Measurements from ENCODE around the gene GOLGA3.
A peak's percentile ranks its signal among the peaks of the same experiment; 100 is the strongest.
"Not testable (repeated sequence)": the region's sequence is repeated elsewhere in the genome, so short reads cannot be mapped to it uniquely, and the experiment has no call there.

GOLGA3 gene

GRCh38 chr12:132798836-132799235, 29.8 kb downstream of the GOLGA3 start:
- no peak overlapping the region for H3K4me3 Mint-ChIP-seq
- H3K4me1 Mint-ChIP-seq: no peaks in the 10 kb centered on the region
- no peaks in the 10 kb centered on the region for H3K27me3 Mint-ChIP-seq (ENCODE audit: low read depth, poor library complexity)
- H3K27ac Mint-ChIP-seq: no peak overlapping the region
- TF ChIP-seq, protein P1, sequence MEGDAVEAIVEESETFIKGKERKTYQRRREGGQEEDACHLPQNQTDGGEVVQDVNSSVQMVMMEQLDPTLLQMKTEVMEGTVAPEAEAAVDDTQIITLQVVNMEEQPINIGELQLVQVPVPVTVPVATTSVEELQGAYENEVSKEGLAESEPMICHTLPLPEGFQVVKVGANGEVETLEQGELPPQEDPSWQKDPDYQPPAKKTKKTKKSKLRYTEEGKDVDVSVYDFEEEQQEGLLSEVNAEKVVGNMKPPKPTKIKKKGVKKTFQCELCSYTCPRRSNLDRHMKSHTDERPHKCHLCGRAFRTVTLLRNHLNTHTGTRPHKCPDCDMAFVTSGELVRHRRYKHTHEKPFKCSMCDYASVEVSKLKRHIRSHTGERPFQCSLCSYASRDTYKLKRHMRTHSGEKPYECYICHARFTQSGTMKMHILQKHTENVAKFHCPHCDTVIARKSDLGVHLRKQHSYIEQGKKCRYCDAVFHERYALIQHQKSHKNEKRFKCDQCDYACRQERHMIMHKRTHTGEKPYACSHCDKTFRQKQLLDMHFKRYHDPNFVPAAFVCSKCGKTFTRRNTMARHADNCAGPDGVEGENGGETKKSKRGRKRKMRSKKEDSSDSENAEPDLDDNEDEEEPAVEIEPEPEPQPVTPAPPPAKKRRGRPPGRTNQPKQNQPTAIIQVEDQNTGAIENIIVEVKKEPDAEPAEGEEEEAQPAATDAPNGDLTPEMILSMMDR (IDR thresholded peaks at IDR 0.05): no peak
- H3K36me3 Mint-ChIP-seq (ENCODE audit: low read depth): peaks cover 67% of the 10 kb centered on the region
- H3K9me3 Mint-ChIP-seq: peaks cover under 1% of the 10 kb centered on the region
- no peak for DNase-seq

GRCh38 chr12:132797820-132798570, 30.7 kb downstream of the GOLGA3 start:
- no peak overlapping the region for H3K27ac Mint-ChIP-seq
- DNase-seq: no peak
- H3K4me1 Mint-ChIP-seq: no peaks in the 10 kb centered on the region
- H3K9me3 Mint-ChIP-seq: peaks cover 4% of the 10 kb centered on the region
- TF ChIP-seq, protein P1 (IDR thresholded peaks at IDR 0.05): no peak
- no peaks in the 10 kb centered on the region for H3K27me3 Mint-ChIP-seq (ENCODE audit: low read depth, poor library complexity)
- peaks cover 62% of the 10 kb centered on the region for H3K36me3 Mint-ChIP-seq (ENCODE audit: low read depth)
- no peak overlapping the region for H3K4me3 Mint-ChIP-seq

DNA sequence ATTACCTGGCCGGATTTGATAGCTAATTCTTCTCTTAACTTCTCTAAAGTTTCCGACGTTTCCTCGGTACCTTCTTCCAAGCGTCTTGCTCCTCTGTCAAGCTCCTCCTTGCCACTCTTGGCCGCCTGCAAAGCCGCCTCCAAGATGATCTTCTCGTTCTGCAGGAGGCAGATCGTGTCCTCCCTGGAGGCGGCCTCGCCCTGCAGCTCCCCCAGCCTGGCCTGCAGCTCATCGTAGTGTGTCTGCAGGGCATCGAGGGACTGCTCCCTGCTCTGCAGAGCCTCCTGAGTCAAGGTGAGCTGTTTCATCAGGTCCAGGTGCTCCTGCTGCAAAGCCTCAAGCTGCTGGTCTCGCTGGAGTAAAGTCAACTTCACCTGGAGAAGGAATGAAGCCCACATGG, 32.8 kb downstream of the GOLGA3 start:
- H3K27me3 Mint-ChIP-seq (ENCODE audit: low read depth, poor library complexity): no peaks in the 10 kb centered on the region
- H3K4me1 Mint-ChIP-seq: no peaks in the 10 kb centered on the region
- H3K36me3 Mint-ChIP-seq (ENCODE audit: low read depth): peaks cover 64% of the 10 kb centered on the region
- TF ChIP-seq, protein P1 (IDR thresholded peaks at IDR 0.05): no peak
- no peak overlapping the region for H3K4me3 Mint-ChIP-seq
- no peak for DNase-seq
- H3K9me3 Mint-ChIP-seq: peaks cover 9% of the 10 kb centered on the region
- no peak overlapping the region for H3K27ac Mint-ChIP-seq

DNA sequence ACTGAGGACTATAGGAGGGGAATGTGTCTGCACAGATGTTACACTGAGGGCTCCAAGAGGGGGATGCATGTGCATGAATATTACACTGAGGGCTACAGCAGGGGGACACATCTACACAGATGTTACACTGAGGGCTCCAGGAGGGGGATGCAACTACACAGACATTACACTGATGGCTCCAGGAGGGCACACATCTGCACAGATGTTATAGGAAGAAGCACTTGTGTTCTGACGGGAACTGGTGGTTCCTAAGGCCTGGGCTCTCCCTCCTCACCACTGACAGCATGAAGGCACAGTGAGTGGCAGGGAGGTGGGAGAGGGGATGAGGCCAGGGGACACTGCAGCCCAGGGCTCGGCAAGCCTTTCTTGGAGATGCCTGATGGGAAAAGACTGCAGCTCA, 36.7 kb downstream of the GOLGA3 start:
- not testable (repeated sequence) for H3K4me3 Mint-ChIP-seq; DNase-seq; H3K9me3 Mint-ChIP-seq; H3K27ac Mint-ChIP-seq; H3K4me1 Mint-ChIP-seq; H3K27me3 Mint-ChIP-seq (ENCODE audit: low read depth, poor library complexity)
- peaks cover 84% of the 10 kb centered on the region for H3K36me3 Mint-ChIP-seq (ENCODE audit: low read depth)

DNA sequence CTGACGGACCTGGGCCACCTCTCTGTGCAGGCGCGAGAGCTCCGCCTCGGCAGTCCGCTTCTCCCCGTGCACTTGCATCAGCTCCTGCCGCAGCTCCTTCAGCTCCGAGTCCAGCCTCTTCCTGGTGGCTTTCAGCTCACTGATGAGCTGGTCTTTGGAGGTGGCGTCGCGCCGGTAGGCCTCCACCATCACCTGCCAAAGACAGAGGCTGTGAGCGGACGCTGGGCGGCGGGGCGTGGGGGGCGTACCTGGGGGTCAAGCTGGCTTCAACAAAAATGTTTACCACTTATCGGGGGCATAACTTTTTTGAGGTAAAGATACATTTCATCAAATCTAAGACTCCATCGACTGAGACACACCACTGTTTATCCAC, 39.6 kb downstream of the GOLGA3 start:
- TF ChIP-seq, protein P1 (IDR thresholded peaks at IDR 0.05): no peak
- H3K9me3 Mint-ChIP-seq: peaks cover 9% of the 10 kb centered on the region
- peak overlapping the region; percentile 64 for H3K27ac Mint-ChIP-seq
- no peak overlapping the region for H3K4me3 Mint-ChIP-seq
- no peak for DNase-seq
- H3K27me3 Mint-ChIP-seq (ENCODE audit: low read depth, poor library complexity): peaks cover 3% of the 10 kb centered on the region
- H3K4me1 Mint-ChIP-seq: no peaks in the 10 kb centered on the region
- H3K36me3 Mint-ChIP-seq (ENCODE audit: low read depth): peaks cover 83% of the 10 kb centered on the region

DNA sequence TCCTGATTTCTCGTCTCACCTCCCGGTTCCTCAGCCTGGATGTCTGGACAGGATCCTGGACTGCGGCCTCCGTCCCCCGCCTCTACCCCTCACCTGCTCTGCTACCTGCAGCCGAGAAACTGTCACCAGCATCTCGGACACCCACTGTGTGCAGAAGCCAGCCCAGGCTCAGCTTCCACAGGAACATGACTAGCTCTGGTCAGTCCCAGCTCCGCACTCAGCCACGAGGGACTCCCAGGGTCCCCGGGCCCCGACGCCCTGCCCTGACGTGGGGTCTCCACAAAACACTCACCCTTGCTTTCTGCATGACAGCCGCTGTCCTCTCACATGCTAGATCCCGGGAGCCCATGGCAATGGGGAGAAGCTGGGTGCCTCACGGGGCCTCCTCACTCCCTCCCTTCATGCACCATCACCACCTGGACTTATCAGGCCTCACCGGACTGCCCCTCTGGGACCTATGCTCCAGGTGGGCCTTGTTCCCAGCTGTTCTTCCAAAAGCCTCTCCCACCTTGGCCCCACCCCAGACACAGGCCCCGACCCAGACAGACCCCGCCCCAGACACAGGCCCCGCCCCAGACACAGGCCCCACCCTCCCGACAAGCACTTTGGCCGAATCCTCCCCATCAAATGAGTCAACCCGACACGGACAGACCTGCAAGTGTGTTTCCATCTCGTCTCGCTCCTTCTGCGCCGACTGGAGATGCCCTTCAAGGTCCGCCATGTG, 40.1 kb downstream of the GOLGA3 start:
- H3K36me3 Mint-ChIP-seq (ENCODE audit: low read depth): peaks cover 79% of the 10 kb centered on the region
- no peaks in the 10 kb centered on the region for H3K4me1 Mint-ChIP-seq
- peaks cover 5% of the 10 kb centered on the region for H3K9me3 Mint-ChIP-seq
- no peak overlapping the region for H3K4me3 Mint-ChIP-seq
- peak overlapping the region; percentile 75 for H3K27ac Mint-ChIP-seq
- no peak for DNase-seq
- H3K27me3 Mint-ChIP-seq (ENCODE audit: low read depth, poor library complexity): peaks cover 3% of the 10 kb centered on the region
- TF ChIP-seq, protein P1 (IDR thresholded peaks at IDR 0.05): no peak
